HepG2 (cell line): Measurements from ENCODE around the gene CORO7. TPM values are rescaled to one million over a fixed set of nuclear protein-coding genes. Genes with fewer than 3 reads are reported as not detected.
A peak's percentile ranks its signal among the peaks of the same experiment; 100 is the strongest.

Experiments
- CENPBD1 ChIP-seq: sonication (generic); formaldehyde crosslinking; IDR thresholded peaks from 2 replicates; pipeline ENCODE4 v1.8.0; 2022; ENCODE audit warnings: missing genetic modification reagents, low read depth, mild to moderate bottlenecking, borderline replicate concordance
- CHD4 ChIP-seq: fragments of 200-600 bp; sonication (generic); IDR thresholded peaks from 2 replicates; pipeline ENCODE4 v1.7.0; 2017; ENCODE audit warnings: mild to moderate bottlenecking, low read length, borderline replicate concordance
- ETV6 ChIP-seq: sonication (generic); formaldehyde crosslinking; conservative IDR thresholded peaks from 2 replicates; pipeline ENCODE4 v1.4.0; 2020; ENCODE audit warnings: missing genetic modification reagents
- FIP1L1 ChIP-seq: fragments of 200-400 bp; formaldehyde crosslinking; IDR thresholded peaks from 2 replicates; pipeline ENCODE4 v1.6.1; 2018; ENCODE audit warnings: low read depth, mild to moderate bottlenecking, low read length, moderate library complexity, borderline replicate concordance; ENCODE audit not compliant: insufficient read depth
- FOXO1 ChIP-seq: sonication (generic); formaldehyde crosslinking; IDR thresholded peaks from 2 replicates; pipeline ENCODE4 v1.4.0; 2020; ENCODE audit warnings: missing genetic modification reagents
- HMG20B ChIP-seq: conservative IDR thresholded peaks from 2 replicates; pipeline ENCODE4 v1.6.1; 2016; ENCODE audit warnings: missing genetic modification reagents, missing compliant biosample characterization
- HNRNPH1 ChIP-seq: fragments of 200-400 bp; formaldehyde crosslinking; optimal IDR thresholded peaks from 2 replicates; pipeline ENCODE3; 2017; ENCODE audit warnings: mild to moderate bottlenecking, low read depth, low read length
- HNRNPUL1 ChIP-seq: fragments of 200-400 bp; formaldehyde crosslinking; IDR thresholded peaks from 2 replicates; pipeline ENCODE4 v1.6.1; 2017; ENCODE audit warnings: low read depth, mild to moderate bottlenecking, low read length, moderate library complexity
- MAX ChIP-seq: IDR thresholded peaks from 2 replicates; pipeline ENCODE4 v1.6.1; 2012; ENCODE audit warnings: inconsistent platforms
- NCOA1 ChIP-seq: sonication (generic); formaldehyde crosslinking; IDR thresholded peaks from 2 replicates; pipeline ENCODE4 v1.9.0; 2021; ENCODE audit warnings: missing genetic modification reagents
- NCOR1 ChIP-seq: fragments of 200-600 bp; sonication (generic); IDR thresholded peaks from 2 replicates; pipeline ENCODE4 v1.7.0; 2017; ENCODE audit warnings: antibody characterized with exemption, low read length, borderline replicate concordance
- NRL ChIP-seq: sonication (generic); formaldehyde crosslinking; IDR thresholded peaks from 2 replicates; pipeline ENCODE4 v1.5.0; 2020; ENCODE audit warnings: missing genetic modification reagents, mild to moderate bottlenecking, moderate library complexity, borderline replicate concordance
- PHF5A ChIP-seq: IDR thresholded peaks from one replicate; pipeline ENCODE4 v1.6.1; 2018; ENCODE audit warnings: low read depth, missing genetic modification reagents; ENCODE audit not compliant: unreplicated experiment
- RAD21 ChIP-seq: fragments of 450-650 bp; formaldehyde crosslinking; IDR thresholded peaks from 2 replicates; pipeline ENCODE4 v1.5.0; 2020; ENCODE audit warnings: mild to moderate bottlenecking
- RXRA ChIP-seq: sonication (generic); formaldehyde crosslinking; IDR thresholded peaks from 2 replicates; pipeline ENCODE4 v1.5.1; 2020; ENCODE audit warnings: missing genetic modification reagents
- SMARCE1 ChIP-seq: fragments of 450-650 bp; IDR thresholded peaks from 2 replicates; pipeline ENCODE4 v1.6.1; 2017; ENCODE audit warnings: borderline replicate concordance
- SPEN ChIP-seq: sonication (generic); formaldehyde crosslinking; IDR thresholded peaks from 2 replicates; pipeline ENCODE4 v1.5.1; 2020; ENCODE audit warnings: low read depth, mild to moderate bottlenecking, missing genetic modification reagents
- ZBTB7A ChIP-seq: sonication (generic); formaldehyde crosslinking; IDR thresholded peaks from 2 replicates; pipeline ENCODE4 v1.8.0; 2022; ENCODE audit warnings: mild to moderate bottlenecking, missing genetic modification reagents
- ZFP62 ChIP-seq: sonication (generic); formaldehyde crosslinking; IDR thresholded peaks from 2 replicates; pipeline ENCODE4 v1.4.0; 2020; ENCODE audit warnings: missing genetic modification reagents
- ZFP82 ChIP-seq: sonication (generic); formaldehyde crosslinking; IDR thresholded peaks from 2 replicates; pipeline ENCODE4 v1.5.1; 2020; ENCODE audit warnings: mild to moderate bottlenecking, missing genetic modification reagents, borderline replicate concordance
- ZNF207 ChIP-seq: fragments of 450-650 bp; IDR thresholded peaks from 2 replicates; pipeline ENCODE4 v1.6.1; 2016; ENCODE audit warnings: antibody characterized with exemption, borderline replicate concordance
- ZNF224 ChIP-seq: sonication (generic); formaldehyde crosslinking; IDR thresholded peaks from 2 replicates; pipeline ENCODE4 v1.5.0; 2020; ENCODE audit warnings: mild to moderate bottlenecking, missing genetic modification reagents
- ZNF275 ChIP-seq: sonication (generic); formaldehyde crosslinking; IDR thresholded peaks from 2 replicates; pipeline ENCODE4 v1.8.0; 2022; ENCODE audit warnings: missing genetic modification reagents, mild to moderate bottlenecking, inconsistent platforms, borderline replicate concordance
- ZNF557 ChIP-seq: sonication (generic); formaldehyde crosslinking; IDR thresholded peaks from 2 replicates; pipeline ENCODE4 v1.4.0; 2020; ENCODE audit warnings: missing genetic modification reagents
- ZNF569 ChIP-seq: sonication (generic); formaldehyde crosslinking; IDR thresholded peaks from 2 replicates; pipeline ENCODE4 v1.5.0; 2020; ENCODE audit warnings: mild to moderate bottlenecking, missing genetic modification reagents, moderate library complexity, borderline replicate concordance
- ZNF598 ChIP-seq: sonication (generic); formaldehyde crosslinking; IDR thresholded peaks from 2 replicates; pipeline ENCODE4 v1.5.1; 2020; ENCODE audit warnings: mild to moderate bottlenecking, missing genetic modification reagents, borderline replicate concordance
- ZNF607 ChIP-seq: sonication (generic); formaldehyde crosslinking; IDR thresholded peaks from 2 replicates; pipeline ENCODE4 v1.5.1; 2020; ENCODE audit warnings: missing genetic modification reagents, mild to moderate bottlenecking, borderline replicate concordance
- ZNF703 ChIP-seq: sonication (generic); formaldehyde crosslinking; IDR thresholded peaks from 2 replicates; pipeline ENCODE4 v1.5.1; 2020; ENCODE audit warnings: missing genetic modification reagents, mild to moderate bottlenecking, moderate library complexity, borderline replicate concordance
- ZSCAN20 ChIP-seq: sonication (generic); formaldehyde crosslinking; IDR thresholded peaks from 2 replicates; pipeline ENCODE4 v1.4.0; 2020; ENCODE audit warnings: missing genetic modification reagents, mild to moderate bottlenecking, borderline replicate concordance
- polyA plus RNA-seq, 8 experiments: library from polyadenylated mRNA; depleted of rRNA in 3 of 8; stranded (reverse) in 7 of 8; unstranded in 1 of 8; fragments of >200 nt; fragmentation: Illumina TruSeq in 4 of 8; extraction: Trizol in 4 of 8; gene quantifications; 2 replicates each; pipeline versions ENCODE4 v1.2.1 to v1.2.3, GENCODE V29; 2011 to 2016; ENCODE audit warnings: low read depth in 4 of 8, missing spikeins in 1 of 8, mixed read lengths in 1 of 8; ENCODE audit not compliant: insufficient read depth in 1 of 8
- total RNA-seq, 5 experiments: library from RNA; depleted of rRNA; stranded (reverse); fragments of >200 nt; fragmentation: Illumina TruSeq; extraction: Trizol; gene quantifications; 2 replicates each; pipeline ENCODE4 v1.2.3, GENCODE V29; 2016; ENCODE audit warnings: low read depth in 1 of 5

The CORO7 gene
- total and polyA plus RNA-seq, 2 of the 13 experiments (the other 11 are each of a cell fraction or from before 2014, with no cell fraction given): 9.9 to 14.3 TPM

GRCh38 chr16:4371357-4372000, 44.9 kb downstream of the CORO7 start, which contains the start of gene VASN (continued):
- TF ChIP-seq NCOA1 (no peak), SPEN (CRISPR knock-in tag) (peak; percentile 29; the same call in 1 of the 2 replicates), ZNF569 (CRISPR knock-in tag) (no peak), HNRNPH1 (no peak), RXRA (CRISPR knock-in tag) (peak; percentile 37; the same call in 1 of the 2 replicates), ZNF224 (CRISPR knock-in tag) (no peak), ZBTB7A (CRISPR knock-in tag) (peak; percentile 50; the same call in 1 of the 2 replicates), ZNF598 (CRISPR knock-in tag) (peak; percentile 23; the same call in 1 of the 2 replicates), MAX (peak; percentile 41; the same call in 1 of the 2 replicates), ZNF607 (no peak), SMARCE1 (no peak), HNRNPUL1 (no peak), CHD4 (no peak), ZFP62 (CRISPR knock-in tag) (no peak), ETV6 (CRISPR knock-in tag) (no peak), FIP1L1 (no peak), RAD21 (CRISPR knock-in tag) (peak; percentile 15; the same call in 1 of the 2 replicates), CENPBD1 (CRISPR knock-in tag) (no peak), ZNF275 (0 out of 2 replicates have a peak, but pooled peaks have one; percentile 53), NCOR1 (no peak), FOXO1 (CRISPR knock-in tag) (peak; percentile 53), ZSCAN20 (CRISPR knock-in tag) (0 out of 2 replicates have a peak, but pooled peaks have one; percentile 40), ZFP82 (CRISPR knock-in tag) (peak; percentile 86), ZNF207 (no peak), ZNF703 (CRISPR knock-in tag) (no peak; the same call in 1 of the 2 replicates), NRL (0 out of 2 replicates have a peak, but pooled peaks have one; percentile 34), PHF5A (CRISPR knock-in tag) (peak; percentile 21), ZNF557 (CRISPR knock-in tag) (no peak), HMG20B (CRISPR knock-in tag) (no peak)
